ENCODE results near the gene PRRT4. TPM values are rescaled to one million over a fixed set of nuclear protein-coding genes. Genes with fewer than 3 reads are reported as not detected.

The PRRT4 gene
- total and polyA plus RNA-seq, 9 of the 15 experiments (the other 6 are each of a cell fraction or from before 2014, with no cell fraction given): not detected

DNA sequence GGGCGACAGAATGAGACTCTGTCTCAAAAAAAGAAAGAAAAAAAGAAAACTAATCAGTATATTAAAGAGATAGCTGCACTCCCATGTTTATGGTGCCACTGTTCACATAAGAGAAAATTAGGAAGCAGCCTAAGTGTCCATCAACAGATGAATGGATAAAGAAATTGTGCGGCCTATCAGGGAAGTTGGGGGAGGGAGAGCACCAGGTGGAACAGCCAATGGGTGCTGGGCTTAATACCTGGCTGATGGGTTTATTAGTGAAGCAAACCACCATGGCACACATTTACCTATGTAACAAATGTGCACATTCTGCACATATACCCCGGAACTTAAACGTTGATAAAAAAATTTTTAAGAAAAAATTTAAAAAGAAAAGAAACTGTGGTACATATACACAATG is 9.0 kb upstream of the PRRT4 start:
- FAIRE-seq: no peak
- peaks cover 3 to 7% of the 10 kb centered on the region in 2 experiments; a peak in 3 of 5 replicates for H3K27me3 ChIP-seq (ENCODE audit: control insufficient read depth in 2 of 2, insufficient read depth in 2 of 2, low read length in 2 of 2)
- ChIA-PET POLR2A (no interaction called here), CTCF (ENCODE audit: low intra/inter-chr PET ratio) (interaction anchor here (0.8 kb wide), 1 partner anchor 13 kb away, joined by 3 read pairs; no protein-coding TSS in a partner anchor)
- no peaks in the 10 kb centered on the region for H3K79me2 ChIP-seq (ENCODE audit: control insufficient read depth, insufficient read depth, low read length)
- no peak overlapping the region for H3K9ac ChIP-seq (ENCODE audit: insufficient read depth in 1 of 2, low read depth in 2 of 2, low read length in 2 of 2)
- no peak for ATAC-seq
- no peak overlapping the region for H2AFZ ChIP-seq (ENCODE audit: low read depth, low read length)
- no TSS peak for BruUV-seq (replicated peaks)
- H3K4me3 ChIP-seq: no peak overlapping the region
- H3K36me3 ChIP-seq (ENCODE audit: control insufficient read depth, insufficient read depth, low read length): no peaks in the 10 kb centered on the region
- H3K9me1 ChIP-seq (ENCODE audit: control insufficient read depth, insufficient read depth, low read length): no peaks in the 10 kb centered on the region
- no peak for DNase-seq (ENCODE audit: extremely low read depth in 1 of 4, low spot score in 3 of 4)
- no peak for TF ChIP-seq XRCC4 (IDR thresholded peaks at IDR 0.05; ENCODE audit: extremely low read depth, insufficient read depth, insufficient read length)
- TF ChIP-seq ZNF589 (CRISPR knock-in tag; IDR thresholded peaks at IDR 0.05; ENCODE audit: low read depth): no peak
- TF ChIP-seq RFX1 (IDR thresholded peaks at IDR 0.05): no peak
- no peak for TF ChIP-seq ASH1L (IDR thresholded peaks at IDR 0.05; ENCODE audit: borderline replicate concordance, low read depth, partially characterized antibody)
- no peak for TF ChIP-seq BHLHE40 (IDR thresholded peaks at IDR 0.05; ENCODE audit: low read length)
- TF ChIP-seq PKNOX1 (IDR thresholded peaks at IDR 0.05): peak; percentile 67
- H3K4me1 ChIP-seq (replicated peaks in 1 of 2; ENCODE audit: control insufficient read depth in 2 of 2, insufficient read depth in 2 of 2, low read length in 2 of 2): no peaks in the 10 kb centered on the region
- H3K27ac ChIP-seq (ENCODE audit: extremely low read depth, low read depth, low read length): no peak overlapping the region
- H3K4me2 ChIP-seq (ENCODE audit: insufficient read depth, low read length): no peak overlapping the region
- H3K9me3 ChIP-seq (replicated peaks; ENCODE audit: control insufficient read depth, insufficient read depth, low read depth, low read length): no peaks in the 10 kb centered on the region
- intact Hi-C loops (cut with micrococcal nuclease) (no loop called here), in situ Hi-C loops (cut with MboI) (no loop called here)
- WGBS (ENCODE audit: insufficient coverage, low coverage, missing lambda C conversion rate): 8% methylated on average over 4 of the region's 4 CpGs
- no peaks in the 10 kb centered on the region for H4K20me1 ChIP-seq (replicated peaks; ENCODE audit: control insufficient read depth, insufficient read depth, low read length)

All from K562 (cell line).